Measurements from ENCODE around the gene CDCA5.

DNA sequence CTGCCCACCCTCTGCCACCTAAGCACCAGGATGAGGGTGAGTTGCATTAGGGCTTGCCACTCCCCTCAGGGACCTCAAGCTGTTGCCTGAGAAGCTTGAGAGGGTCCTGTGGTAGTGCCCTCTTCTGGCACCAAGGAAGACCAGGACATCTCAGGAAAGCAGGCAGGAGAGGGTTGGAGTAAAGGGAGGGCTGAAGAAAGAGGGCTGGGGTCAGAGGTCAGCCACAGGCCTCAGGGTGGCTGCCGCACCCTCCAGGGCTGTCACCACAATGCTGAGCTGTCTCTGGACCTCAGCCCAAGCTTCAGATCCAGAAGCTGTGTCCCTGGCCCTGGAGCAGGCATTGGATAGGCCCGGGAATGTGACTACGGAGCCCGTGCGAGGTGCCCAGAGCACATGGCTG is 38.8 kb downstream of the CDCA5 start:
- TF ChIP-seq, protein P1, sequence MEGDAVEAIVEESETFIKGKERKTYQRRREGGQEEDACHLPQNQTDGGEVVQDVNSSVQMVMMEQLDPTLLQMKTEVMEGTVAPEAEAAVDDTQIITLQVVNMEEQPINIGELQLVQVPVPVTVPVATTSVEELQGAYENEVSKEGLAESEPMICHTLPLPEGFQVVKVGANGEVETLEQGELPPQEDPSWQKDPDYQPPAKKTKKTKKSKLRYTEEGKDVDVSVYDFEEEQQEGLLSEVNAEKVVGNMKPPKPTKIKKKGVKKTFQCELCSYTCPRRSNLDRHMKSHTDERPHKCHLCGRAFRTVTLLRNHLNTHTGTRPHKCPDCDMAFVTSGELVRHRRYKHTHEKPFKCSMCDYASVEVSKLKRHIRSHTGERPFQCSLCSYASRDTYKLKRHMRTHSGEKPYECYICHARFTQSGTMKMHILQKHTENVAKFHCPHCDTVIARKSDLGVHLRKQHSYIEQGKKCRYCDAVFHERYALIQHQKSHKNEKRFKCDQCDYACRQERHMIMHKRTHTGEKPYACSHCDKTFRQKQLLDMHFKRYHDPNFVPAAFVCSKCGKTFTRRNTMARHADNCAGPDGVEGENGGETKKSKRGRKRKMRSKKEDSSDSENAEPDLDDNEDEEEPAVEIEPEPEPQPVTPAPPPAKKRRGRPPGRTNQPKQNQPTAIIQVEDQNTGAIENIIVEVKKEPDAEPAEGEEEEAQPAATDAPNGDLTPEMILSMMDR (conservative IDR thresholded peaks at IDR 0.05; ENCODE audit: low read depth, low read length): no peak
- TF ChIP-seq EZH2 (IDR thresholded peaks at IDR 0.05; ENCODE audit: borderline replicate concordance, low read depth, low read length, poor library complexity, severe bottlenecking): no peak
